ENCODE data around the gene MRPL17.

DNA sequence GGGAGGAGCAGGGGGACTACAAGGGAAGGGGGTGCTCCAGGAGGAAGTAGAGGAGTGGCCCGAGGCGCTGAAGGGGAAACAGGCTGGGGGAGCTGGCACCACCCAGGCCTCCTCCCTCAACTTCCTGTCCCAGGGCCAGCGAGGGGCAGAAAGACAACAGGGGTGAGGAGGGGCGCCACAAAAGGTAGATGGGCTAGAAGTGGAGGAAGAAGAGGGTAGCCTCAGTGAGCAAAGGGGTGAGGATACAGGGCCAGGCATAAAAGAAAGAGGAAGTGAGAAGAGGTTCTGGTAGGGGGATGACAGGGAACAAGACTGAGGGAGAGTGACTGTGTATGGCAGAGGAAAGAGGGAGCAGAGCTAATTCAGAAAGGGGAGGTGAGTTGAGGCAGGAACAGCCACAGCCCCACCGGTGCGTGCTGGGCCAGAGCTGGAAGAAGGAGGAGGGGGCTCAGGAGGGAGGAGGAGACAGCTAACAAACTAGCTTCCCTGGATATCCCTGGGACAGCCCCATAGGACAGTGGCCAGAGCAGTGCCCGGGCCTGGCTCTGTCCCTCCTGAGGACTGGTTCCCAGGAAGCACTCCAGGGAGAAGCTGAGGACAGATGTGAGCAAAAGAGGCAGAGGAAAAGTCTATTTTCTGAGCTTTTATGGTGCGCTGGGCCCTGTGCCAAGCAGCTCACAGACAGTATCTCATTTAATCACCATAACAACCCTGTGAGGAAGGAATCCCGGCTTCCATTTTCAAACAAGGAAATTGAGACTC, 36.0 kb downstream of the MRPL17 start:
- TF ChIP-seq, protein P1, sequence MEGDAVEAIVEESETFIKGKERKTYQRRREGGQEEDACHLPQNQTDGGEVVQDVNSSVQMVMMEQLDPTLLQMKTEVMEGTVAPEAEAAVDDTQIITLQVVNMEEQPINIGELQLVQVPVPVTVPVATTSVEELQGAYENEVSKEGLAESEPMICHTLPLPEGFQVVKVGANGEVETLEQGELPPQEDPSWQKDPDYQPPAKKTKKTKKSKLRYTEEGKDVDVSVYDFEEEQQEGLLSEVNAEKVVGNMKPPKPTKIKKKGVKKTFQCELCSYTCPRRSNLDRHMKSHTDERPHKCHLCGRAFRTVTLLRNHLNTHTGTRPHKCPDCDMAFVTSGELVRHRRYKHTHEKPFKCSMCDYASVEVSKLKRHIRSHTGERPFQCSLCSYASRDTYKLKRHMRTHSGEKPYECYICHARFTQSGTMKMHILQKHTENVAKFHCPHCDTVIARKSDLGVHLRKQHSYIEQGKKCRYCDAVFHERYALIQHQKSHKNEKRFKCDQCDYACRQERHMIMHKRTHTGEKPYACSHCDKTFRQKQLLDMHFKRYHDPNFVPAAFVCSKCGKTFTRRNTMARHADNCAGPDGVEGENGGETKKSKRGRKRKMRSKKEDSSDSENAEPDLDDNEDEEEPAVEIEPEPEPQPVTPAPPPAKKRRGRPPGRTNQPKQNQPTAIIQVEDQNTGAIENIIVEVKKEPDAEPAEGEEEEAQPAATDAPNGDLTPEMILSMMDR (conservative IDR thresholded peaks at IDR 0.05; ENCODE audit: low read depth, low read length): no peak
- no peak for TF ChIP-seq EZH2 (IDR thresholded peaks at IDR 0.05; ENCODE audit: low read length, unreplicated experiment)
